ENCODE results near the gene EIF4G3.

- TF ChIP-seq REST (IDR thresholded peaks at IDR 0.05; ENCODE audit: insufficient read depth in 1 of 2, low read depth in 2 of 2, low read length in 2 of 2) (no peak), POLR2AphosphoS5 (IDR thresholded peaks at IDR 0.05; ENCODE audit: low read depth, low read length) (no peak)
Observed at GRCh38 chr1:21097729-21098128, 79.0 kb downstream of the EIF4G3 start.
